Stomach (tissue), 9 donors: ENCODE results near the gene NUMA1. TPM values are rescaled to one million over a fixed set of nuclear protein-coding genes. Genes with fewer than 3 reads are reported as not detected.

ENCODE experiments used
- DNase-seq, 2 donors: peaks; one replicate each; pipeline versions ENCODE4 v3.0.0 to v3.0.0-alpha.2; 2013 to 2019
- H3K27ac ChIP-seq, 5 donors: fragments of 200-600 bp in 4 of 5; sonication (generic) in 4 of 5; one replicate each; pipeline ENCODE4 v1.5.1; 2013 to 2019; ENCODE audit warnings: mild to moderate bottlenecking in 1 of 5, moderate library complexity in 1 of 5
- H3K27me3 ChIP-seq, 3 donors: fragments of 200-600 bp; sonication (generic); one replicate each; pipeline ENCODE4 v1.5.1; 2017 to 2019; ENCODE audit warnings: mixed run types in 1 of 3
- H3K36me3 ChIP-seq, 4 donors: fragments of 200-600 bp; sonication (generic); 1 replicate in 3 of 4; 2 replicates in 1 of 4; pipeline ENCODE4 v1.5.1; 2016 to 2019
- H3K4me1 ChIP-seq, 4 donors: fragments of 200-600 bp; sonication (generic); one replicate each; pipeline ENCODE4 v1.5.1; 2016 to 2019
- H3K4me3 ChIP-seq, 4 donors: fragments of 200-600 bp; sonication (generic) in 3 of 4; one replicate each; pipeline ENCODE4 v1.5.1; 2016 to 2019; ENCODE audit warnings: mild to moderate bottlenecking in 1 of 4
- H3K9me3 ChIP-seq, 4 donors: fragments of 200-600 bp; sonication (generic); one replicate each; pipeline ENCODE4 v1.5.1; 2016 to 2019
- EP300 ChIP-seq: sonication (generic); formaldehyde crosslinking; IDR thresholded peaks from one replicate; pipeline ENCODE4 v1.6.1; 2017; ENCODE audit warnings: antibody characterized with exemption
- POLR2A ChIP-seq, 4 donors: fragments of 450-650 bp; IDR thresholded peaks; one replicate each; pipeline ENCODE4 v1.6.1; 2016; ENCODE audit warnings: antibody characterized with exemption in 4 of 4, control low read depth in 2 of 4, mild to moderate bottlenecking in 1 of 4, moderate library complexity in 1 of 4
- POLR2AphosphoS5 ChIP-seq, 3 donors: sonication (generic); formaldehyde crosslinking; IDR thresholded peaks; one replicate each; pipeline ENCODE4 v1.6.1; 2016; ENCODE audit warnings: antibody characterized with exemption in 3 of 3
- WGBS, 5 donors: extraction: QIAGEN DNeasy Blood & Tissue Kit in 3 of 5; methylation state at CpG; one replicate each; pipeline versions ENCODE4 v1.1.5 to v1.1.7; 2013 to 2018; 5-methylcytosine and 5-hydroxymethylcytosine counted together
- intact Hi-C: fragments of 100-400 bp; cut with DNase I; formaldehyde crosslinking; loops from one replicate; pipeline ENCODE4 v1.15.1; 2023; ENCODE audit warnings: low total_unique reads
- polyA plus RNA-seq, 3 donors: library from polyadenylated mRNA; stranded (reverse); fragments of 200-250 nt; gene quantifications; one replicate each; pipeline ENCODE4 v1.2.3, GENCODE V29; 2013
- total RNA-seq, 5 donors: library from RNA; depleted of rRNA; stranded (reverse); fragments of >200 nt; gene quantifications; one replicate each; pipeline versions ENCODE4 v1.1.0 to v1.2.3, GENCODE V29; 2014 to 2016
- TF ChIP-seq, protein P1 (sequence below), 7 experiments: fragments of 450-650 bp in 4 of 7; fragments of 200-600 bp in 3 of 7; sonication (generic) in 3 of 7; IDR thresholded peaks; one replicate each; pipeline ENCODE4 v1.5.1; 2016 to 2019; ENCODE audit warnings: antibody characterized with exemption in 7 of 7, control low read depth in 2 of 7, mild to moderate bottlenecking in 1 of 7
- donor health status: healthy with polysubstance abuse.
- donor health status: Bipolar disorder and iron deficiency.
- donor health status: healthy.

The NUMA1 gene
- total and polyA plus RNA-seq, 8 donors, result 84.2 to 619 (median 182) TPM

- peak; percentile 29 to 61 for DNase-seq
- intact Hi-C loops, result no loop called here
- WGBS, 5 donors, result 2 to 5% (median 3%) methylated on average over 15 to 16 of the region's 16 CpGs
These were observed 470 bp downstream of the NUMA1 start for GRCh38 chr11:72079819-72080325.

DNA sequence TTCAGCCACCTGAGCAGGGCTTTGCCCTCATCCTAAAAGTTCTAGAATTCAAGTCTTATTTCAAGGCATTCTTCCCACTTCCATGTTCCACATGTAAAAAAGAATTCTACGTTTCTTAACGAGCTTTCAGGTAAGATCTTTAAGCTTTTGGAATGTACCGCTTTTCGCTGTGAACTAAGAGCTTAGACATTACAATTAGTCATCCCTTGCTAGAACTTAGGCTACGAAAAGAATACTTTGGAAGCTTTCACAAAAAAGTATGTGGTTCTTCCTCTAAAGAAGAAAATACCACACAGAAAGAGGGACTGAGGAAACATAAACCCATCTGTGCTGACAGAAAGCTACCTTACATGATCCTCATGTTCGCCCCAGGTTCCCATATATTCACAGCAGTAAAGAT, 1.9 kb downstream of the NUMA1 start:
- DNase-seq, result no peak
- TF ChIP-seq POLR2A (IDR thresholded peaks at IDR 0.05), result no peak
- TF ChIP-seq, protein P1, sequence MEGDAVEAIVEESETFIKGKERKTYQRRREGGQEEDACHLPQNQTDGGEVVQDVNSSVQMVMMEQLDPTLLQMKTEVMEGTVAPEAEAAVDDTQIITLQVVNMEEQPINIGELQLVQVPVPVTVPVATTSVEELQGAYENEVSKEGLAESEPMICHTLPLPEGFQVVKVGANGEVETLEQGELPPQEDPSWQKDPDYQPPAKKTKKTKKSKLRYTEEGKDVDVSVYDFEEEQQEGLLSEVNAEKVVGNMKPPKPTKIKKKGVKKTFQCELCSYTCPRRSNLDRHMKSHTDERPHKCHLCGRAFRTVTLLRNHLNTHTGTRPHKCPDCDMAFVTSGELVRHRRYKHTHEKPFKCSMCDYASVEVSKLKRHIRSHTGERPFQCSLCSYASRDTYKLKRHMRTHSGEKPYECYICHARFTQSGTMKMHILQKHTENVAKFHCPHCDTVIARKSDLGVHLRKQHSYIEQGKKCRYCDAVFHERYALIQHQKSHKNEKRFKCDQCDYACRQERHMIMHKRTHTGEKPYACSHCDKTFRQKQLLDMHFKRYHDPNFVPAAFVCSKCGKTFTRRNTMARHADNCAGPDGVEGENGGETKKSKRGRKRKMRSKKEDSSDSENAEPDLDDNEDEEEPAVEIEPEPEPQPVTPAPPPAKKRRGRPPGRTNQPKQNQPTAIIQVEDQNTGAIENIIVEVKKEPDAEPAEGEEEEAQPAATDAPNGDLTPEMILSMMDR (IDR thresholded peaks at IDR 0.05), result no peak
- no peak for TF ChIP-seq EP300
- no peak for TF ChIP-seq POLR2AphosphoS5 (IDR thresholded peaks at IDR 0.05)
- peaks cover 0 to 12% (median 3%) of the 10 kb centered on the region in 4 donors for H3K36me3 ChIP-seq
- no peaks in the 10 kb centered on the region for H3K9me3 ChIP-seq
- peak overlapping the region in 4 of 5 donors; percentile 82 to 96 (median 94) for H3K27ac ChIP-seq
- WGBS, 5 donors, result 68 to 80% (median 72%) methylated on average over 6 of the region's 6 CpGs
- intact Hi-C loops, result no loop called here
- H3K4me3 ChIP-seq, result peak overlapping the region in 3 of 4 donors; percentile 56 to 76 (median 70)
- no peaks in the 10 kb centered on the region for H3K27me3 ChIP-seq
- H3K4me1 ChIP-seq, result peaks cover 23 to 63% (median 37%) of the 10 kb centered on the region in 4 donors

More at GRCh38 chr11:72079819-72080325, 470 bp downstream of the NUMA1 start:
- TF ChIP-seq, protein P1 (IDR thresholded peaks at IDR 0.05), result no peak
- no peak for TF ChIP-seq EP300
- no peak for TF ChIP-seq POLR2A (IDR thresholded peaks at IDR 0.05)
- TF ChIP-seq POLR2AphosphoS5 (IDR thresholded peaks at IDR 0.05), result no peak
- H3K27me3 ChIP-seq, result no peaks in the 10 kb centered on the region
- peak overlapping the region; percentile 82 to 96 (median 93) for H3K27ac ChIP-seq
- peak overlapping the region; percentile 56 to 76 (median 69) for H3K4me3 ChIP-seq
- peaks cover 23 to 57% (median 35%) of the 10 kb centered on the region in 4 donors for H3K4me1 ChIP-seq
- peaks cover 0 to 12% (median 3%) of the 10 kb centered on the region in 4 donors for H3K36me3 ChIP-seq
- H3K9me3 ChIP-seq, result no peaks in the 10 kb centered on the region

- Histone ChIP-seq H3K4me3 (no peak overlapping the region), H3K27me3 (no peaks in the 10 kb centered on the region), H3K4me1 (peaks cover 25 to 64% (median 38%) of the 10 kb centered on the region in 4 donors), H3K27ac (peak overlapping the region in 3 of 5 donors; percentile 30 to 41 (median 35)), H3K9me3 (no peaks in the 10 kb centered on the region), H3K36me3 (peaks cover 0 to 12% (median 3%) of the 10 kb centered on the region in 4 donors)
- TF ChIP-seq POLR2AphosphoS5 (IDR thresholded peaks at IDR 0.05) (no peak), POLR2A (IDR thresholded peaks at IDR 0.05) (no peak), EP300 (no peak)
- TF ChIP-seq, protein P1 (IDR thresholded peaks at IDR 0.05), result no peak
- WGBS, 5 donors, result 78 to 92% (median 89%) methylated on average over 4 of the region's 4 CpGs
- intact Hi-C loops, result no loop called here
- DNase-seq, result no peak
These were observed 4.6 kb downstream of the NUMA1 start for GRCh38 chr11:72075756-72076155.

DNA sequence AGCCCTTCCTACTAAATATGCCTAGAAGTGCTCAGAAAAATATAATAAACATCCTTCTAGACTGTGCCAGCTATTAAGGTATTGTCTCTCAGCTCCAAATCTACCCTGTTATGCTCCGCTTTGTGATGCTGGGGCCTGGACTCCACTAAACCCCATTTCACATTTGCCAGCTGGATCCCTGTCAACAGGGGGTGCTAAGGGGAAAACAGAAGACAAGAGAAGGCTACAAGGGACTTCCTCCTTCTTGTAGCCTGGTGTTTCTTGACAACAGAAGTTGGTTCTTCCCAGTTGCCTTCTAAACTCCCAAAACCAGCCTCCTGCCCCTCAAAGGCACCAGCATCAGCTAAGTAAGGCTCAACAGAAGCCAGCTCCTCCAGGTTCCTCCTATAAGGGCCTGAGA, 5.2 kb downstream of the NUMA1 start:
- Histone ChIP-seq H3K4me1 (peaks cover 32 to 70% (median 44%) of the 10 kb centered on the region in 4 donors), H3K27me3 (no peaks in the 10 kb centered on the region), H3K9me3 (no peaks in the 10 kb centered on the region), H3K27ac (peak overlapping the region in 3 of 5 donors; percentile 30 to 41 (median 35)), H3K36me3 (peaks cover 0 to 12% (median 3%) of the 10 kb centered on the region in 4 donors), H3K4me3 (no peak overlapping the region)
- intact Hi-C loops, result no loop called here
- TF ChIP-seq POLR2AphosphoS5 (IDR thresholded peaks at IDR 0.05) (no peak), POLR2A (IDR thresholded peaks at IDR 0.05) (no peak), EP300 (no peak)
- TF ChIP-seq, protein P1 (IDR thresholded peaks at IDR 0.05), result no peak
- no peak for DNase-seq
- WGBS, 5 donors, result 88 to 100% (median 91%) methylated on average over 1 of the region's 1 CpG
